Measurements from ENCODE around the gene SLBP. TPM values are rescaled to one million over a fixed set of nuclear protein-coding genes. Genes with fewer than 3 reads are reported as not detected.

The SLBP gene
- total RNA-seq, 1 experiment from 2014 or later, result 183 TPM

Other genes starting within 250 kb of the SLBP start
- gene FAM53A, start 28.0 kb downstream of the SLBP start, total RNA-seq (2014; rRNA removed; shearing (Covaris generic)), result 0.13 and 0.51 TPM in 2 replicates
- gene TMEM129, start 9.0 kb upstream of the SLBP start, total RNA-seq (2014; rRNA removed; shearing (Covaris generic)), result 15.5 and 18.6 TPM in 2 replicates
- 68.3 and 74.7 TPM in 2 replicates for gene TACC3, start 9.2 kb upstream of the SLBP start, total RNA-seq (2014; rRNA removed; shearing (Covaris generic))
- gene FGFR3, start 81.0 kb upstream of the SLBP start, total RNA-seq (2014; rRNA removed; shearing (Covaris generic)), result 2.0 and 2.4 TPM in 2 replicates
- 44.3 and 54.4 TPM in 2 replicates for gene LETM1, start 143.8 kb upstream of the SLBP start, total RNA-seq (2014; rRNA removed; shearing (Covaris generic))
- gene NSD2, start 159.1 kb upstream of the SLBP start, total RNA-seq (2014; rRNA removed; shearing (Covaris generic)), result 120 and 138 TPM in 2 replicates